ENCODE measurements around the gene PURA. TPM values are rescaled to one million over a fixed set of nuclear protein-coding genes. Genes with fewer than 3 reads are reported as not detected.

Gene PURA
- total and polyA plus RNA-seq, 2 of the 4 experiments (the other 2 are of a cell fraction), result 3.8 to 5.6 TPM

GRCh38 chr5:140076788-140077187, 37.1 kb upstream of the PURA start:
- H3K27ac ChIP-seq (ENCODE audit: insufficient read depth, low read length), result no peak overlapping the region
- H3K9me1 ChIP-seq (ENCODE audit: insufficient read depth, low read length), result no peaks in the 10 kb centered on the region
- H3K56ac ChIP-seq (ENCODE audit: extremely low read depth, insufficient read depth, low read length), result no peak overlapping the region
- in situ Hi-C loops (cut with MboI; ENCODE audit: low sequenced_read_pairs) (no loop called here), intact Hi-C loops (cut with micrococcal nuclease) (loop anchor here (10.0 kb wide), 1 partner anchor 278 kb away; no protein-coding TSS in a partner anchor), dilution Hi-C loops (cut with HindIII; ENCODE audit: low sequenced_read_pairs, unreplicated experiment) (no loop called here)
- no peak overlapping the region for H2AK9ac ChIP-seq (replicated peaks; ENCODE audit: low read depth, low read length, poor library complexity)
- no peak overlapping the region for H4K5ac ChIP-seq (ENCODE audit: low read depth, low read length)
- no peak overlapping the region for H3K23ac ChIP-seq (ENCODE audit: low read depth, low read length)
- no peak overlapping the region for H2AFZ ChIP-seq (replicated peaks; ENCODE audit: low read length, poor library complexity)
- POLR2A ChIA-PET (ENCODE audit: unreplicated experiment), result no interaction called here
- no TSS peak for BruUV-seq (replicated peaks)
- no peak for DNase-seq
- no peaks in the 10 kb centered on the region for H3K79me1 ChIP-seq (ENCODE audit: low read depth in 1 of 2, low read length in 2 of 2)
- no peaks in the 10 kb centered on the region for H4K20me1 ChIP-seq (ENCODE audit: insufficient read depth, low read length)
- H3K4ac ChIP-seq (ENCODE audit: low read depth, low read length), result no peak overlapping the region
- no peak overlapping the region for H2BK15ac ChIP-seq (ENCODE audit: low read depth, low read length)
- no peak overlapping the region for H4K8ac ChIP-seq (ENCODE audit: low read depth in 2 of 2, low read length in 2 of 2)
- no peaks in the 10 kb centered on the region for H3K9me3 ChIP-seq (ENCODE audit: control insufficient read depth, insufficient read depth, low read length)
- no peak overlapping the region for H3K9ac ChIP-seq (ENCODE audit: low read depth, low read length)
- no peak overlapping the region for H2BK5ac ChIP-seq (ENCODE audit: low read depth, low read length, poor library complexity, severe bottlenecking)
- H3K4me3 ChIP-seq (ENCODE audit: insufficient read depth, low read depth, low read length), result no peak overlapping the region
- no peaks in the 10 kb centered on the region for H3K4me1 ChIP-seq (ENCODE audit: control insufficient read depth, insufficient read depth, low read length)
- no peak overlapping the region for H3K14ac ChIP-seq (replicated peaks; ENCODE audit: low read depth, low read length)
- no peak overlapping the region for H2AK5ac ChIP-seq (ENCODE audit: low read depth, low read length)
- TF ChIP-seq CTCF (conservative IDR thresholded peaks at IDR 0.05; ENCODE audit: low read depth, low read length) (no peak), ELK1 (IDR thresholded peaks at IDR 0.05; ENCODE audit: borderline replicate concordance, low read depth, low read length) (no peak), CEBPB (IDR thresholded peaks at IDR 0.05; ENCODE audit: low read depth, low read length) (no peak), RCOR1 (IDR thresholded peaks at IDR 0.05; ENCODE audit: insufficient replicate concordance, low read length) (no peak), MXI1 (IDR thresholded peaks at IDR 0.05; ENCODE audit: borderline replicate concordance, low read depth, low read length) (no peak), RAD21 (IDR thresholded peaks at IDR 0.05; ENCODE audit: low read length) (no peak), USF2 (IDR thresholded peaks at IDR 0.05; ENCODE audit: low read depth, low read length) (no peak), FOS (IDR thresholded peaks at IDR 0.05; ENCODE audit: low read depth, low read length) (no peak), NFE2L2 (IDR thresholded peaks at IDR 0.05; ENCODE audit: low read depth, low read length) (no peak), MAFK (IDR thresholded peaks at IDR 0.05; ENCODE audit: low read depth, low read length) (no peak)
- H2BK120ac ChIP-seq (ENCODE audit: low read depth, low read length), result no peak overlapping the region
- 40% methylated on average over 1 of the region's 2 CpGs; no CpG with 5 or more reads in 1 of the 2 experiments for WGBS, 2 experiments (ENCODE audit: extremely low coverage in 2 of 2, insufficient read length in 1 of 2)
- H2BK20ac ChIP-seq (ENCODE audit: low read depth, low read length), result no peak overlapping the region
- peaks cover 15% of the 10 kb centered on the region for H3K27me3 ChIP-seq (ENCODE audit: control insufficient read depth, insufficient read depth, low read length)
- H4K91ac ChIP-seq (ENCODE audit: insufficient read depth, low read depth, low read length), result no peak overlapping the region
- H3K18ac ChIP-seq (ENCODE audit: low read depth, low read length), result no peak overlapping the region
- ATAC-seq (ENCODE audit: low read depth), result no peak
- no peak overlapping the region for H3K4me2 ChIP-seq (ENCODE audit: low read depth, low read length)
- H3K36me3 ChIP-seq (ENCODE audit: control insufficient read depth, insufficient read depth, low read length), result no peaks in the 10 kb centered on the region
- CTCF ChIA-PET, result interaction anchor here (1.4 to 1.9 kb wide), 2 partner anchors 70 to 83 kb away, joined by 3 to 6 read pairs; no protein-coding TSS in a partner anchor
